Stimulated activated CD4-positive, alpha-beta T cell treated with anti-CD3 and anti-CD28 coated beads, Interleukin-2, amount 100 ng/mL, for 24 hours (primary cell): ENCODE data around the gene DCST1.

Experiments used
- DNase-seq, 2 donors: peaks; one replicate each; pipeline ENCODE4 v3.0.0-alpha.2; 2020

Gene DCST1

DNA sequence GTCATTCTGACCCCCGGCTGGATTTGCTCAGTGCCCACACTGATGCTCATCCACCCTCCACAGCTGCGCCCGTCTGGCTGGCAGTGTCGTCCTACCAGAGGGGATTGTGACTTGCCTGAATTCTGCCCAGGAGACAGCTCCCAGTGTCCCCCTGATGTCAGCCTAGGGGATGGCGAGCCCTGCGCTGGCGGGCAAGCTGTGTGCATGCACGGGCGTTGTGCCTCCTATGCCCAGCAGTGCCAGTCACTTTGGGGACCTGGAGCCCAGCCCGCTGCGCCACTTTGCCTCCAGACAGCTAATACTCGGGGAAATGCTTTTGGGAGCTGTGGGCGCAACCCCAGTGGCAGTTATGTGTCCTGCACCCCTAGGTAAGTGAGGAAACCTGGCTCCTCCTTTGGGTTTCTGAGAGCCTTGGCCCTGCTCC, 24.2 kb downstream of the DCST1 start:
- DNase-seq: no peak

DNA sequence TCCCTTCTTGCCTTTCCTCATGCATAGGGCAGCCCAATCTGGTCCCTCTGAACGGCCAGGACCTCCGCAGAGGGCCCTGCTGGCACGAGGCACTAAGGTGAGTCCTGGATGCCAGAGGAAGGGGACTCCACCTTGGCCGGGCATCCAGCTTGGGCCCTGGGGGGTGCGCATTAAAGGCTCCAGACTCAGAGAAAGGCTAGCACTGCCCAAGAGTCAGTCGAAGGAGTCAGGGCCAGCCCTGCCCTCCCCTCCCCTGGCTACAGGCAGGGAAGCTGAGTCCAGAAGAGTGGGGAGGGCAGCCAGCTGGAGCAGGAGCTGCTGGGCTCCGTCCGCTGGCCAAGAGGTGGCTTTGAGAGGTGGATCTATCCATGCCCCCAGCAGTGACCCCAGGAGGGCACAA, 27.1 kb downstream of the DCST1 start:
- DNase-seq: no peak

DNA sequence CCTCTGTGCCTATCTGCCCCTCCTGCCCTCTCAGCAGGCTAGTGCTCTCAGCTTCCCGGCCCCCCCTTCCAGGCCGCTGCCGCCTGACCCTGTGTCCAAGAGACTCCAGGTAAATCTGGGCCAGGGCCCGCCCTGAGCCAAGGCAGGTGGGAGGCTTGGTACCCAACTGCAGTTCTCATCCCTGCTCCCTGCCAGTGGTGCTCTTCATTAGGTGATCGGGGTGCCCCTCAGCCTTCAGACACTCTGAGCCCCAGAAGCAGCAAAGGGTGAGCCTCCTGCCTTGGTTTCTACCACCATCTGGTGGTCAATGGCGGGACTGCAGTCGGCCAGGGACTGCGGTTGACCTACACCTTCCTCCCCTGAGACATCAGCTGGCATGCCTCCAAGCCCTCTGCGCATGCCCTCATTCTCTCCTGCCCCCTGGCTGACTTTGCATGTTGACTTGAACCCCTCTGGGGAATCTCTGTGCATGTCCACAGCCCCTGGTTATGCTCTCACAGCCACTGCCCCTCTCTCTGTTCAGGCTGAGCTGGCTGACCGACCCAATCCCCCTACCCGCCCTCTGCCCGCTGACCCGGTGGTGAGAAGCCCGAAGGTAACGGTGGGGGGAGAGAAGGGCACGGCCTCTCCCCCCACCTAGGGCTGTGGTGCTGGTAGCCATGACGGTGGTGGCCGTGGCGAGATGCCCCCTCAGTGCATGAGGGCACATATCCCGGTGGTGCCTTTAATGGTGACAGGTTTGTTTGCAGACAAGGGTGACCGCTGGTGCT, 27.9 kb downstream of the DCST1 start:
- peak; percentile 98 to 99 for DNase-seq

DNA sequence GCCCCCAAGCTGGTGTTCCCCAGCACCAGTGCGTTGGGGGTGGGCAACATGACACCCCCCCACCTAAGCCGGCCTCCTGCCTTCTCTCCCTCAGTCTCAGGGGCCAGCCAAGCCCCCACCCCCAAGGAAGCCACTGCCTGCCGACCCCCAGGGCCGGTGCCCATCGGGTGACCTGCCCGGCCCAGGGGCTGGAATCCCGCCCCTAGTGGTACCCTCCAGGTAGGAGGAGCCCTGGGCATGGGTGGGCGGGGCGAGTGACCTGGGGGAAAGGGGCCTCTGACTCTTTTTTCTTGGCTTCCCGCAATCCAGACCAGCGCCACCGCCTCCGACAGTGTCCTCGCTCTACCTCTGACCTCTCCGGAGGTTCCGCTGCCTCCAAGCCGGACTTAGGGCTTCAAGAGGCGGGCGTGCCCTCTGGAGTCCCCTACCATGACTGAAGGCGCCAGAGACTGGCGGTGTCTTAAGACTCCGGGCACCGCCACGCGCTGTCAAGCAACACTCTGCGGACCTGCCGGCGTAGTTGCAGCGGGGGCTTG, 28.6 kb downstream of the DCST1 start:
- DNase-seq: no peak

DNA sequence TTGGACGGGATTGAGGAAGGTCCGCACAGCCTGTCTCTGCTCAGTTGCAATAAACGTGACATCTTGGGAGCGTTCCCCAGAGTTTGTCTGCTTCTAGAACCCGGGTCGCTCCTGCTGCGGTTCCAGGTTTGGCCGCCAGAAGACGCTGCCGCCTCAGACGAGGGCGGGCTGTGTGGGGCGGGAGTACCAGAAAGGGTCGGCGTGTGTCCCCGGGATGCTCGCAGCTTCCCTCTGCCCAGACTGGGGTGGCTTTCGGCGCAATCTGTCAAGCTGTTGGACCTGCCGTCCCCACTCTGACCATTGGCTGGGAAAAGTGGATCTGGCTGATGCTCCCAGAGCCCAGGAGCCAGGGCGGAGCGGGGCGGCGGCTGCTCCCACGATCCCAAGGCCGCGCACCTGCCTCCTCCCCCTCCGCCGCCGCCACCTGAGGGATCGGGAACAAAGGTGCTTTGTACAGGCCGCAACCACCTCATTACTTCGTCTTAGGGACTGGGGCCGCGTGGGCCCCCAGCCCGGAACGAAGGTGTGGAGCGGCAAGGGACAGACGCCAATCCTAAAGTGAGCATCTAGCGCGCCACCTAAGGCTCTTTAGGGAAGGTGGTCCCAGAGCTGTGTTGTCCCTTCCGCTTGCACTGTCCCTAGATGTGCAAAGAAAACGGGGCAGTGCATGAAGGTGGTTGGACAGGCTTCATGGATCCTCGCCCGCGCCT, 29.2 kb downstream of the DCST1 start:
- DNase-seq: peak; percentile 81 to 89

DNA sequence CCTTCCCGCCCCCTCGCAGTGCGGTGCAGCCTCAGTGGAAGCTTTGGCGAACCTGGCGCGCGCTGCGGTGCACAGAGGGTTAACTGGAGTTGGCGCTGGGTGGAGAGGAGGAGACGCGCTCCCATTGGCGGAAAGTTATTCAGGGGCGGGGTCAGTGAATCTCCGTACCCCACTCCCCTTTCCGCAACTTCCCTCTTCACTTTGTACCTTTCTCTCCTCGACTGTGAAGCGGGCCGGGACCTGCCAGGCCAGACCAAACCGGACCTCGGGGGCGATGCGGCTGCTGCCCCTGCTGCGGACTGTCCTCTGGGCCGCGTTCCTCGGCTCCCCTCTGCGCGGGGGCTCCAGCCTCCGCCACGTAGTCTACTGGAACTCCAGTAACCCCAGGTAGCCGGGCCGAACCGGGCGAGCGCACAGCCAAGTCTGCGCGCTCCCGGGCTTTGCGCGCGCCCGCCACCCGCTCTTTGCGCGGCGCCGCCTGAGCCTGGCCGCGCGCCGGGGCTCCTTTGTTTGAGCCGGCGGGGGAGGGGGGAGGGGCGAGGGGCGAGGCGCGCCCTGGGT, 30.0 kb downstream of the DCST1 start, which contains the start of gene EFNA4:
Gene EFNA4 (plus strand): TSS at position 191 of the 561 bp plus-strand sequence. CDS start 84 bp downstream, at position 275.
- peak; percentile 86 to 87 for DNase-seq

DNA sequence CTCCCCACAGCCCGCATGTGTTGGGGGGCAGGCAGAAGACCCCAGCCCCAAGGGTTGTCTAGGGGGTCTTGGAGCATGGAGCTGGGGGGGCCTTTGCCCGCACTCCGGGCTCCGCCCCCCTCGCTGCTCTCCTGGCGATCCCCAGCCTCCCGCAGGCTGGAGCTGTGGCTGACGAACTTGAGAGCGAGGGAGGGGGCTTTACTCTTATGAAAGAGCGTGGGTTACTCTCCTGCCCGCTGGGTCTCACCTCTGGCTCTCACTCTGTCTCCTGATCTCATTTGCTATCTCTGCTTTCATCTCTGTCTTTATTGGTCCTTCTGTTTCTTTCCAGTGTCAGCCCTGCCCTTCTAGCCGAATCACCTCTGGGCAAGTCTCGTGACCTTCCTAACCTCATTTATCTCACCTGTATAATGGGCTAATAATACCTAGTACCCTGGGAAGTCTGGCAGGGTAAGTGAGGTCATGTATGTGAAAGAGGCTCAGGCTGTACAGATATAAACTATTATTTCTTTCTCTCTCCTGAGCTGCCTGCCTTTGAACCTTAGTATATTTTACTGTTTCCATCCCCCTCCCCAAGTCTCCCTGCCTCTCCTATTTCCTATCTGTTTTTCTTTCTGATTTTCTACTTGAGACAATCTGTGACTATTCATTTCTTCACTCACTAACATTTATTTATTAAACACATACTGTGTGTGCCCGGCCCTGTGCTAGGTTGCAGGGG, 30.6 kb downstream of the DCST1 start:
- DNase-seq: peak in 1 of 2 donors; percentile 38

DNA sequence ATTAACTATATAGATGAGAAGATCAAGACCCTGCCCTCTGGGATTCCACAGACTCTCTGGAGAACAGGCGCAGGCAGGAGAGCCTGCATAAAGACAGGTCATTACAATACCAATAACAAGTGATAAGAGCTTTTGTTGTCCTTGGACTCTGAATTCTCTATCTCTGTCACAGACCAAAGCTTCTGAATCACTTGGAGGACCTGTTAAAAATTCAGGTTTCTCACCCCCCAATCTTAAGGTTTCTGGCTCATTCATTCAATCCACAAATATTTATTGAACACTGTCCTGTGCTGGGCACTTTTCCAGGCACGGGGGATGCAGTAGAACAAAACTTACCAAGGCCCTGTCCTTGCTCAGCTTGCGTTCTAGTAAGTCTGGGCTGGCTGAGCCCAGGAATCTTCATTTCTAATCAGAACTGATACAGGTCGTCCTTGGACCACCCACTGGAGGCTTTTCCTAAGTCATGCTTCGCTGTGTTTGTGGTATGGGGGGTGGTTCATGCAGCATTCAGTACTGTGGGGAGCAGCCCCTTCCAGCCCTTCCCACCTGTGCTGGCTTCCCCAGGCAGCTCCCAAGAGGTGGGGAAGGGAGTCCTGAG, 31.3 kb downstream of the DCST1 start:
- no peak for DNase-seq

DNA sequence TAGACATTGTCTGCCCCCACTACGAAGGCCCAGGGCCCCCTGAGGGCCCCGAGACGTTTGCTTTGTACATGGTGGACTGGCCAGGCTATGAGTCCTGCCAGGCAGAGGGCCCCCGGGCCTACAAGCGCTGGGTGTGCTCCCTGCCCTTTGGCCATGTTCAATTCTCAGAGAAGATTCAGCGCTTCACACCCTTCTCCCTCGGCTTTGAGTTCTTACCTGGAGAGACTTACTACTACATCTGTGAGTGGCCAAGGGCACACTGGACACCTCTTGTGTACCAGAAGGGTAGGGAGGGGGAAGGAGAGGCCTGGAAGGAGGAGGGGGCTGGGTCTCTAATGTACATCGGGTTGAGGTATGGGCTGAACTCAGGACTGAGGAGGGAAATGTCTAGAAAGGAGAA, 33.2 kb downstream of the DCST1 start:
- no peak for DNase-seq

DNA sequence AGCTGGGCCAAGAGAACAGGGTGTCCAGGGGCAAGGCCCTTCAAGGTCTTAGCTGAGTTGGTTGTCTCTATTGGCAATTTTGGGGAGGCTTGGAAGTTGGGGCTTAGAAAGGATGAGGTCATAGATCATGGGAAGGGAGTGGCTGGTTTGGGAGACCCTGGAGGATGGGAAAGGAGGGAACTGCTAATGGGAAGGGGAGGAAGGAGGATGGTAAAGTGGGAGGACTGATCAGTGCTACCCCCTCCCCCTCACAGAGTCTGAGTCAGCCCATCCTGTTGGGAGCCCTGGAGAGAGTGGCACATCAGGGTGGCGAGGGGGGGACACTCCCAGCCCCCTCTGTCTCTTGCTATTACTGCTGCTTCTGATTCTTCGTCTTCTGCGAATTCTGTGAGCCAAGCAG, 35.0 kb downstream of the DCST1 start:
- no peak for DNase-seq

DNA sequence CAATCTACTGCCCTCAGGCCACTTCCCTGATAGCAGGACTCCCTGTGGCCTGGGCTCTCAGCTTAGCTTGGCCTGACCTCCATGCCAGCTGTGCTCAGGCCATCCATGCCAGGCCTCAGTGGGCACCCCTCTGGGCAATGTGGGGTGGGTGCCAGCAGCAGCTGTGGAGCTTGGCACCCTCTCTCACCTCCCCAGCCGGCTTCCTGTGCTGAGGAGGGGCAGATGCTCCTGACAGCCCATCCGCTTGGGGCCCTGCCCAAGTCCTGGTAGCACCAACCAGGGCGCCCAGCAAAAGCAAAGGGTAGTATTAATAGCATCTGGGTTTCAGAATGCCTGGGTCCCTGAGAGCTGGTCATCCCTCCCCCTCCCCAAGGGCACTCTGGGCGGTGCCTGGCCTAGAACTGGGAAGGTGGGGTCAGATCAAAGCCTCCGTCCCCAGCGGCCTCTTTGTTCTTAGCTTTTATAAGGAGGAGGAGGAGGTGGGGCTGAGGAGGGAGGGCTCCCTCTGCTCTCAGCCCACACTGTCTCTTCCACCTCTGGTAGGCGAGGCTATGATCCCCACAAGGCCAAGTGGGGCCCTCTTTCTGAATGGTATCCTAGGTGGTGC, 36.0 kb downstream of the DCST1 start:
- DNase-seq: no peak

DNA sequence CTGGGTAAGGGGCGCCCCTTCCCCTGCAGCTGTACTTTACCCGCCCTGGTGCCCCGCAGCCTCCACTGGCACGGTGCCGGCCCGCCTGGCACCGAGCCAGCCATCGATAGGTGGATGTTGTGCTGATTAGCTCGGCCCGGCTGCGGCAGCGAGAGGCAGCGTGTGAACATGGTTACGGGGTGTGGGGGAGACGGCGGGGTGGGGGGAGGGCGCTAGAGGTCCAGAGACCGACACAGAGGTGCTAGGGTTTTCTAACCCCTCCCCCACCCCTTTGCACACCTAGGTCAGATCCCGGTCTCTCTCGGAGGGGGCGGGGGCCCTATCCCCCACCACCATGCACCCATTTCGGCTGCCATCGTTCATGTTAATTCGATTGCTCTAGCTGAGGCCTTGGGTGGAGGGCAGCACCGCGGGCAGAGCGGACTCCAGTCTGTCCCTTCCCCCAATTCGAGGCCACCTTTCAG, 36.6 kb downstream of the DCST1 start:
- DNase-seq: no peak

DNA sequence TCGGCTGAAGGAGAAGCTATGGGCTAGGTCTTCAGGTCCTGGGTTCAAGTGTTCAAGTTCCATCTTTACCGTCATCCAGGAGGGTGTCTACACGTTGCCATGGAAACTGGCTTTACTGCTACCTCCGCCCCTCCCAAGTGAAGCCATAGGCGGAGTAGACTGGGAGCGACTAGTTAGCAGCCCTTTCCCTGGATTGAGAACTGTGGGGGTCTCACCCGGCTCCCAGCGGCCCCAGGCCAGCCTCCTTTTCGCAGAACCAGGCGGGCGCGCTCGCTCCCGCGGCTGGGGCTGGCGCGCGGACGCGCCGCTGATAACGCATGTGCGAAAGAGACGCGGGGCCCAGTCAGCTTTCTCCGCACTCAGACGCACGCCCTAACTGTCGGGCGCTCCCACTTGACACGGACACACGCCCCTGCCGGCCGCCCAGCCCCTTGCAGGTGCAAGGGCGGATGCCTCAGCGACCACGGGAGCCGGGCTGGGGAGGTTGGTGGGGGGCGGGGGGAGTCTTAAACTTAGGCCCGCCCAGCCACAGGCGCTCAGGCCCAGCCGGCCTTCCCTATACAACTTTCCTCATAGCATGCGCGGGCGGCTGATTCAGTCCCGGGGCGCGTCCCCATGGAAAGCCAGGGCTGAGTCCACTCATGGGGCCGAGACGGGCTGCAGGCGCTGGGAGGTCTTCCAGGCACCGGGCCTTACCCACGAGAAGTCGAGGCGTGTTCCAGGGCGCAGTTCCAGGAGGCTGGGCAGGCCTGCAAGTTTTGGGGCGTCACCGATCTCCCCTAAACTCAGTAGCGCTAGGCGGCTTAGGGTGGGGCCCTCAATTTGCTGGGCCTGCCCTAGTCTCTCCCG, 37.3 kb downstream of the DCST1 start:
- peak; percentile 75 to 80 for DNase-seq

DNA sequence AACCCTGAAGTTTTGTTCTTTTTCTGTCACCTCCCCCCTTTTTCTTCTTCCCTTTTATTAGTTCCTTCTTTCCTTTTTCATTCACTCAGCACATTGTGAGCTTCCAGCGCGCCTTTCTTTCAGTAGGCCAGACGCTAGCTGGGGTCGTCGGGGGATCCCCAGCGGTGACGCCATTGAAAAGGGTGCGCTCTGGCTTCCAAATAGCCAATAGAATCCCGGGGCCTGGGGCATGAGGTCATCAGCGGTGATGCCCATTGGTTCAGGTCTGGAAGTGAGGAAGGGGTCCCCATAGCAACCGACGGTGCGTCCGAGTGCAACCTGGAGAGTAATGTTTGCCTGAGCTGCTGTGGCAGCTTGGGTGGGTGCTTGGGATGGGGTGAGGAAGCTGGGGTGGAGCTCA, 38.1 kb downstream of the DCST1 start:
- no peak for DNase-seq

DNA sequence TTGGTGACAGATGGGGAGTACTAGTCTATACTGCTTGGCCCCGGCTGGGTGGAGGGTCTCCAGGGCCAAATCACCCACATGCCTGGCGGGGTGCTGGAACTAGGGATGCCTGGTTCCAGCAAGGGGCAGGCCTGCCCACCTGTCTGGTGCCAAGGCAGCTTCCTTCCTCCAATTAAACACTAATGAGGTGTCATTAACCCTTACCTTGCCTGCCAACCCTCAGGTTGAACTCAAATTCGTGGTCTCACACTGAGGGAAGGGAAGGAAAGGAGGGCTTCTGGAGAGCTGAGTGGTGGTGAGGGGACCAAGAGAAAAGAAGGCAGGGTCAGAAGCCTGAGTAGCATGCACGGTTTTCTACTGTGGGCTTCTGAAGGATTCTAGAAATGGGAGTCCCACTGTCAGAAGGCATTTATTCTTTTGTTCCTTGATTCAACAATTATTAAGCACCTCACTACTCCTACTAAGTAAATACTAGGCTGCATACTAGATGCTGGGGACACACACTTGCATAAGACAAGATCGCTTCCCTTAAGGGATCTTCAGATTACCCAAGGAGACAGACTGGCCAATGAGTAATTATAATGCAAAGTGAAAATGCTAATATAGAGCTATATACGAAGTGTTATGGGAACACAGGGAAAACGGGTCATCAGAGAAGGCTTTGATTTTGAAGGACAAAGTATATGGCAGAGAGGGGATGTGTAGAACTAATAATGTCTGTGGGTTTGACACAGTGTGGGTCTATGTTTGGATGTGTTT, 39.1 kb downstream of the DCST1 start:
- no peak for DNase-seq

DNA sequence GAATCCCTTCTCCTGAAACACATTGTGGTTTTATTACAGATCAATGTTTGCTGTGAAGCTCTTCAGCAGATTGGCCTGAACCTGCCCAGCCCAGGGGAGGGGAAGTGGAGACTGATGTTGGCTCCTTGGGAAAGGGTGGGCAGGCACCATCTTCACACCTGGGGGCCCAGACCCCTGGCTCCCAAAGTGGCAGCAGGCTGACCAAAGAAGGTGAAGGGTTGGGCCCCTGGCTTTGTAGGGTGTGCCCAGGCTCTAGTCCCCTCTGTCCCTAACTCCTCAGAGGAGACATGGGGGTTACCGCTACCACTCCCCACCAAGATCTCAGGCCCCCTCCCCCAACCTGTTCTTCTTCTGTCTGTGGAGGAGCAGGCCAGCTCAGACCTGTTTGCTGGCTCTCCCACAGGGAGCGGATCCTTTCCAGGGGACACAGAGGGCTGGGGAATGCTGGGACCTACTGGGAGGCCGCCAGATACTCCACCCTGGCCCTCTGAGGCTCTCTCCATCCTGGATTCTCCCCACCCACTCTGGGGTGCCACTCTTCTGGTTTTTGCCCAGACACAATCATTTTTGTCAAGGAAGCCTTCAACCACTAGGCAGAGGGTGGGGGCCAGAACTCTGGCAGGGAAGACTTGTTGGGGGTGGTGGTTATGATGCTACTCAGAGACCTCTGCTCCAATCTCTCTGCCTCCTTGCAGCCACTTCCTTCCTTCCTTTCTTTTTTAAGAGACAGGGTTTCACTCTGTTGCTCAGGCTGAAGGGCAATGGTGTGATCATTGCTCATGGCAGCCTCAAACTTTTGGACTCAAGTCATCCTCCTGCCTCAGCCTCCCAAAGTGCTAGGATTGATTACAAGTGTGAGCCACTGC, 40.0 kb downstream of the DCST1 start:
- DNase-seq: no peak

DNA sequence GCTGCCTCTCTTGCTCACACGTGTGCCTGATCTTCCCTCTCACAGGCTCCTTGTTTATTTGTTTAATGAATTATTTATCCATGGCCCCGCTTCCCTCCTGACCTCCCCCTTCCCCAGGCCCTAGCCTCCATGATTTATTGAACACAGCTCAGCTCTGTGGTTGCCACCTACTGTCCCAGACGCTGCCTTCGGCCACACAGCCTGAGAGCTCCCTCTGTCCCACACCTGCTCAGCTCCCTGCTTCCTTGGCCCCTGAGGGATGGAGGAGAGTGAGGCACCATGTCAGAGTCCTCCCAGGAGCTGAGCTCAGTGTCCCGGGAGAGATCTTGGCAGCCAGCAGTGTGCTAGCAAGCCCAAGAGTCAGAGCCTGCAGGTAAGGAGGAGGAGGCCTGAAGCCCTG, 41.9 kb downstream of the DCST1 start:
- no peak for DNase-seq

DNA sequence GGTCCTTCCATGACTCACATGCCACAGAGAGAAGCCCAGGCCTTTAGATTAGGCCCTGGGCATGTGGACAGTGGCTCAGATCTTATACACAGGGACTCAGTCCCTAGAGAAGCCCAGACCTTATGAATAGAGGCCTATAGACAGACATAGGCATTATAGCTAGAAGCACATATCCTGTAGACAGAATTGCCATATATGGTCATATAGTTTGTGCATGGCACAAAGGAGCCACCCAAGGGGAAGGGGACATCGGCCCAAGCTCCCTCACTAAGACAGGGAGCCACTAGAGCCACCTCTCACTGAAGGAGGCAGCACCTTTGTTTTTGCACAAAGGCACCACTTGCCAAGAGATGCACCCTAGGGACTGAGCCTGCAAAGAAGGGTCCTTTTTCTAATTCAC, 42.7 kb downstream of the DCST1 start:
- no peak for DNase-seq

DNA sequence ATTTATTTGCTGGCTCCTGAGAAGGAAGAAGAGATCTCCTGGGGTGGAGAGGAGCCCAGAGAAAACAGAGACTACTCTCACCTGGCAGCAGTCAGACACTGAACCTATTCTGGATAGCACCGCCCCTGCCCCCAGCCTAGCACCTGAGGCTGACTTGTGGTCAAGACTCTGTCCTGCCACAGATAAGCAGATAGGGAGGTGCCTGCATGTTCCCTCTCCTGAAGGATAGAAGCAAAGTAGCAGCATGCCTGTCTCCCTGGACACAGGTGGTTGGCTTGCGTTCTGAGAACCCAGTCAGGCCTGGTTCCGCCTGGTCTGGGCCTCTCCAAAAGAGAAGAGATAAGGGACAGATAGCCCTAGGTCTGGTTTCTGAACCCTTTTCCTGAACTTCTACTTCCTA, 43.7 kb downstream of the DCST1 start:
- no peak for DNase-seq
